Left lung (tissue), 10 donors: ENCODE data around the gene EXOSC7. TPM values are rescaled to one million over a fixed set of nuclear protein-coding genes. Genes with fewer than 3 reads are reported as not detected.
"Not testable (repeated sequence)": the region's sequence is repeated elsewhere in the genome, so short reads cannot be mapped to it uniquely, and the experiment has no call there.

ENCODE experiments used
- ATAC-seq: fragments of 200-7000 bp; cut with Tn5 transposase; one replicate; pipeline ENCODE4 v1.9.1; 2020; ENCODE audit warnings: moderate library complexity
- DNase-seq, 4 donors: peaks; one replicate each; pipeline ENCODE4 v3.0.0-alpha.2; 2013 to 2020
- H3K27ac ChIP-seq, 2 donors: fragments of 200-600 bp; sonication (generic) in 1 of 2; one replicate each; pipeline versions ENCODE4 v1.5.0 to v1.8.0; 2020 to 2021
- H3K27me3 ChIP-seq, 2 donors: fragments of 200-600 bp; sonication (generic) in 1 of 2; one replicate each; pipeline versions ENCODE4 v1.5.0 to v1.8.0; 2020 to 2021
- H3K36me3 ChIP-seq, 2 donors: fragments of 200-600 bp; sonication (generic) in 1 of 2; one replicate each; pipeline versions ENCODE4 v1.5.0 to v1.8.0; 2020 to 2021
- H3K4me1 ChIP-seq, 2 donors: fragments of 200-600 bp; one replicate each; pipeline ENCODE4 v1.8.0; 2021
- H3K4me3 ChIP-seq, 2 donors: fragments of 200-600 bp; sonication (generic) in 1 of 2; one replicate each; pipeline versions ENCODE4 v1.5.0 to v1.8.0; 2020 to 2021; ENCODE audit warnings: mild to moderate bottlenecking in 1 of 2
- H3K9me3 ChIP-seq, 2 donors: fragments of 200-600 bp; sonication (generic) in 1 of 2; one replicate each; pipeline versions ENCODE4 v1.5.0 to v1.8.0; 2020 to 2021
- CTCF ChIP-seq, 2 donors: fragments of 200-600 bp; sonication (generic) in 1 of 2; IDR thresholded peaks; one replicate each; pipeline versions ENCODE4 v1.5.0 to v1.8.0; 2021; ENCODE audit warnings: antibody characterized with exemption in 2 of 2
- intact Hi-C, 2 donors: fragments of 100-400 bp; cut with DNase I; formaldehyde crosslinking; loops; one replicate each; pipeline versions ENCODE4 v1.11.2 to v1.14.2; 2022
- polyA plus RNA-seq, 6 donors: library from polyadenylated mRNA; unstranded; fragments of 120-200 nt; gene quantifications; one replicate each; pipeline ENCODE4 v1.2.1, GENCODE V29; 2013; ENCODE audit not compliant: insufficient read length in 6 of 6
- total RNA-seq, 2 donors: library from RNA; stranded (reverse); fragmentation: NEBNext Ultra II Directional; extraction: Animal tissue kit (Norgen Biotek cat#: 25700); gene quantifications; one replicate each; pipeline ENCODE4 v1.2.1, GENCODE V29; 2021
- donor health status: DM: no; HTN: yes; CAD: no.
- donor health status: DM: no; HTN: no; CAD: no.

The EXOSC7 gene
- total and polyA plus RNA-seq, 8 donors = 33.2 to 76.2 (median 61.3) TPM

GRCh38 chr3:44939581-44940036, 36.4 kb upstream of the EXOSC7 start:
- no peak for TF ChIP-seq CTCF (IDR thresholded peaks at IDR 0.05)
- intact Hi-C loops = no loop called here
- peak in 3 of 4 donors; percentile 29 to 83 (median 74) for DNase-seq
- no peaks in the 10 kb centered on the region for H3K27me3 ChIP-seq
- H3K4me3 ChIP-seq = no peak overlapping the region
- peak; percentile 88 for ATAC-seq
- H3K27ac ChIP-seq = peak overlapping the region; percentile 64 to 73
- H3K36me3 ChIP-seq = peaks cover 0 to 78% of the 10 kb centered on the region in 2 donors
- H3K9me3 ChIP-seq = no peaks in the 10 kb centered on the region
- H3K4me1 ChIP-seq = peaks cover 14 to 21% of the 10 kb centered on the region in 2 donors

GRCh38 chr3:44942202-44942921, 33.7 kb upstream of the EXOSC7 start:
- no peak for ATAC-seq
- no peak overlapping the region for H3K4me3 ChIP-seq
- DNase-seq = no peak
- TF ChIP-seq CTCF (IDR thresholded peaks at IDR 0.05) = no peak
- peaks cover 14 to 21% of the 10 kb centered on the region in 2 donors for H3K4me1 ChIP-seq
- no peaks in the 10 kb centered on the region for H3K9me3 ChIP-seq
- H3K27ac ChIP-seq = no peak overlapping the region
- no peaks in the 10 kb centered on the region for H3K27me3 ChIP-seq
- intact Hi-C loops = no loop called here
- peaks cover 0 to 87% of the 10 kb centered on the region in 2 donors for H3K36me3 ChIP-seq

GRCh38 chr3:44948239-44948638, 27.8 kb upstream of the EXOSC7 start:
- Histone ChIP-seq H3K27ac (no peak overlapping the region), H3K4me3 (no peak overlapping the region), H3K9me3 (no peaks in the 10 kb centered on the region), H3K4me1 (no peaks in the 10 kb centered on the region), H3K36me3 (peaks cover 0 to 30% of the 10 kb centered on the region in 2 donors), H3K27me3 (no peaks in the 10 kb centered on the region)
- DNase-seq (no peak), ATAC-seq (no peak)
- intact Hi-C loops = no loop called here
- no peak for TF ChIP-seq CTCF (IDR thresholded peaks at IDR 0.05)

GRCh38 chr3:44949770-44950169, 26.3 kb upstream of the EXOSC7 start:
- H3K9me3 ChIP-seq, H3K27ac ChIP-seq, ATAC-seq, H3K4me3 ChIP-seq, H3K27me3 ChIP-seq, DNase-seq, intact Hi-C loops: not testable (repeated sequence)
- H3K4me1 ChIP-seq = peaks cover 3 to 15% of the 10 kb centered on the region in 2 donors
- H3K36me3 ChIP-seq = peaks cover 0 to 20% of the 10 kb centered on the region in 2 donors

GRCh38 chr3:44950275-44950734, 25.7 kb upstream of the EXOSC7 start:
- intact Hi-C loops = no loop called here
- ATAC-seq (no peak), DNase-seq (no peak)
- Histone ChIP-seq H3K4me1 (peaks cover 6 to 20% of the 10 kb centered on the region in 2 donors), H3K4me3 (no peak overlapping the region), H3K27ac (no peak overlapping the region), H3K27me3 (no peaks in the 10 kb centered on the region), H3K36me3 (peaks cover 0 to 14% of the 10 kb centered on the region in 2 donors), H3K9me3 (no peaks in the 10 kb centered on the region)
- TF ChIP-seq CTCF (IDR thresholded peaks at IDR 0.05) = no peak
